ENCODE measurements around the gene ARID1B.
"Not testable (repeated sequence)": the region's sequence is repeated elsewhere in the genome, so short reads cannot be mapped to it uniquely, and the experiment has no call there.

ARID1B gene

GRCh38 chr6:156978948-156979347 is 201.8 kb downstream of the ARID1B start:
- Histone ChIP-seq H3K4me1 (ENCODE audit: control insufficient read depth in 1 of 2, insufficient read depth in 2 of 2, low read length in 2 of 2) (peaks cover 4 to 14% of the 10 kb centered on the region in 2 donors), H3K9ac (ENCODE audit: low read depth in 1 of 2, low read length in 2 of 2) (no peak overlapping the region)

GRCh38 chr6:156980515-156980914 is 203.3 kb downstream of the ARID1B start:
- Histone ChIP-seq H3K4me1 (ENCODE audit: control insufficient read depth in 1 of 2, insufficient read depth in 2 of 2, low read length in 2 of 2) (peaks cover 13 to 22% of the 10 kb centered on the region in 2 donors), H3K9ac (ENCODE audit: low read depth in 1 of 2, low read length in 2 of 2) (no peak overlapping the region), H3K4me3 (ENCODE audit: low read depth in 1 of 2, low read length in 2 of 2) (no peak overlapping the region), H3K9me3 (ENCODE audit: control insufficient read depth in 1 of 2, low read length in 2 of 2) (no peaks in the 10 kb centered on the region), H3K36me3 (ENCODE audit: control insufficient read depth in 1 of 2, insufficient read depth in 2 of 2, low read length in 2 of 2) (no peaks in the 10 kb centered on the region), H3K27ac (ENCODE audit: low read depth, low read length) (no peak overlapping the region), H3K27me3 (ENCODE audit: control insufficient read depth in 1 of 2, insufficient read depth in 2 of 2, low read length in 2 of 2) (no peaks in the 10 kb centered on the region)

More at GRCh38 chr6:156978948-156979347, 201.8 kb downstream of the ARID1B start:
- Histone ChIP-seq H3K4me3 (ENCODE audit: low read depth in 1 of 2, low read length in 2 of 2) (no peak overlapping the region), H3K27ac (ENCODE audit: low read depth, low read length) (no peak overlapping the region), H3K9me3 (ENCODE audit: control insufficient read depth in 1 of 2, low read length in 2 of 2) (no peaks in the 10 kb centered on the region), H3K27me3 (ENCODE audit: control insufficient read depth in 1 of 2, insufficient read depth in 2 of 2, low read length in 2 of 2) (no peaks in the 10 kb centered on the region), H3K36me3 (ENCODE audit: control insufficient read depth in 1 of 2, insufficient read depth in 2 of 2, low read length in 2 of 2) (no peaks in the 10 kb centered on the region)

- no peaks in the 10 kb centered on the region for H3K36me3 ChIP-seq (ENCODE audit: control insufficient read depth in 1 of 2, insufficient read depth in 2 of 2, low read length in 2 of 2)
- peaks cover 13 to 22% of the 10 kb centered on the region in 2 donors for H3K4me1 ChIP-seq (ENCODE audit: control insufficient read depth in 1 of 2, insufficient read depth in 2 of 2, low read length in 2 of 2)
- H3K27me3 ChIP-seq (ENCODE audit: control insufficient read depth in 1 of 2, insufficient read depth in 2 of 2, low read length in 2 of 2), result no peaks in the 10 kb centered on the region
- no peaks in the 10 kb centered on the region for H3K9me3 ChIP-seq (ENCODE audit: control insufficient read depth in 1 of 2, low read length in 2 of 2)
- no peak overlapping the region for H3K9ac ChIP-seq (ENCODE audit: low read depth in 1 of 2, low read length in 2 of 2)
- H3K27ac ChIP-seq (ENCODE audit: low read depth, low read length), result no peak overlapping the region
- no peak overlapping the region for H3K4me3 ChIP-seq (ENCODE audit: low read depth in 1 of 2, low read length in 2 of 2)
Observed at GRCh38 chr6:156980948-156981347, 203.8 kb downstream of the ARID1B start.

GRCh38 chr6:156982168-156982567 is 205.0 kb downstream of the ARID1B start:
- Histone ChIP-seq H3K27me3 (ENCODE audit: control insufficient read depth in 1 of 2, insufficient read depth in 2 of 2, low read length in 2 of 2) (no peaks in the 10 kb centered on the region), H3K27ac (ENCODE audit: low read depth, low read length) (no peak overlapping the region), H3K9ac (ENCODE audit: low read depth in 1 of 2, low read length in 2 of 2) (no peak overlapping the region), H3K36me3 (ENCODE audit: control insufficient read depth in 1 of 2, insufficient read depth in 2 of 2, low read length in 2 of 2) (no peaks in the 10 kb centered on the region), H3K9me3 (ENCODE audit: control insufficient read depth in 1 of 2, low read length in 2 of 2) (no peaks in the 10 kb centered on the region), H3K4me1 (ENCODE audit: control insufficient read depth in 1 of 2, insufficient read depth in 2 of 2, low read length in 2 of 2) (peaks cover 13 to 22% of the 10 kb centered on the region in 2 donors), H3K4me3 (ENCODE audit: low read depth in 1 of 2, low read length in 2 of 2) (no peak overlapping the region)

GRCh38 chr6:156982864-156983263 is 205.7 kb downstream of the ARID1B start:
- peaks cover 13 to 20% of the 10 kb centered on the region in 2 donors for H3K4me1 ChIP-seq (ENCODE audit: control insufficient read depth in 1 of 2, insufficient read depth in 2 of 2, low read length in 2 of 2)

GRCh38 chr6:156984178-156984738 is 207.1 kb downstream of the ARID1B start:
- Histone ChIP-seq H3K27me3 (ENCODE audit: control insufficient read depth in 1 of 2, insufficient read depth in 2 of 2, low read length in 2 of 2) (no peaks in the 10 kb centered on the region), H3K9me3 (ENCODE audit: control insufficient read depth in 1 of 2, low read length in 2 of 2) (no peaks in the 10 kb centered on the region), H3K9ac (ENCODE audit: low read depth in 1 of 2, low read length in 2 of 2) (no peak overlapping the region), H3K4me3 (ENCODE audit: low read depth in 1 of 2, low read length in 2 of 2) (no peak overlapping the region), H3K4me1 (ENCODE audit: control insufficient read depth in 1 of 2, insufficient read depth in 2 of 2, low read length in 2 of 2) (peaks cover 24 to 26% of the 10 kb centered on the region in 2 donors), H3K36me3 (ENCODE audit: control insufficient read depth in 1 of 2, insufficient read depth in 2 of 2, low read length in 2 of 2) (no peaks in the 10 kb centered on the region), H3K27ac (ENCODE audit: low read depth, low read length) (no peak overlapping the region)

More at GRCh38 chr6:156982864-156983263, 205.7 kb downstream of the ARID1B start:
- H3K9ac ChIP-seq (ENCODE audit: low read depth in 1 of 2, low read length in 2 of 2); H3K27ac ChIP-seq (ENCODE audit: low read depth, low read length); H3K9me3 ChIP-seq (ENCODE audit: control insufficient read depth in 1 of 2, low read length in 2 of 2); H3K27me3 ChIP-seq (ENCODE audit: control insufficient read depth in 1 of 2, insufficient read depth in 2 of 2, low read length in 2 of 2); H3K4me3 ChIP-seq (ENCODE audit: low read depth in 1 of 2, low read length in 2 of 2); H3K36me3 ChIP-seq (ENCODE audit: control insufficient read depth in 1 of 2, insufficient read depth in 2 of 2, low read length in 2 of 2): not testable (repeated sequence)

- no peak overlapping the region for H3K9ac ChIP-seq (ENCODE audit: low read depth in 1 of 2, low read length in 2 of 2)
- no peaks in the 10 kb centered on the region for H3K9me3 ChIP-seq (ENCODE audit: control insufficient read depth in 1 of 2, low read length in 2 of 2)
- no peaks in the 10 kb centered on the region for H3K36me3 ChIP-seq (ENCODE audit: control insufficient read depth in 1 of 2, insufficient read depth in 2 of 2, low read length in 2 of 2)
- H3K27ac ChIP-seq (ENCODE audit: low read depth, low read length), result no peak overlapping the region
- H3K4me3 ChIP-seq (ENCODE audit: low read depth in 1 of 2, low read length in 2 of 2), result no peak overlapping the region
- H3K27me3 ChIP-seq (ENCODE audit: control insufficient read depth in 1 of 2, insufficient read depth in 2 of 2, low read length in 2 of 2), result no peaks in the 10 kb centered on the region
- H3K4me1 ChIP-seq (ENCODE audit: control insufficient read depth in 1 of 2, insufficient read depth in 2 of 2, low read length in 2 of 2), result peaks cover 24 to 26% of the 10 kb centered on the region in 2 donors
Observed at GRCh38 chr6:156985309-156985708, 208.1 kb downstream of the ARID1B start.

GRCh38 chr6:156988276-156989158 is 211.3 kb downstream of the ARID1B start:
- Histone ChIP-seq H3K9me3 (ENCODE audit: control insufficient read depth in 1 of 2, low read length in 2 of 2) (no peaks in the 10 kb centered on the region), H3K9ac (ENCODE audit: low read depth in 1 of 2, low read length in 2 of 2) (no peak overlapping the region), H3K4me1 (ENCODE audit: control insufficient read depth in 1 of 2, insufficient read depth in 2 of 2, low read length in 2 of 2) (peaks cover 24 to 34% of the 10 kb centered on the region in 2 donors), H3K36me3 (ENCODE audit: control insufficient read depth in 1 of 2, insufficient read depth in 2 of 2, low read length in 2 of 2) (no peaks in the 10 kb centered on the region), H3K27ac (ENCODE audit: low read depth, low read length) (no peak overlapping the region), H3K4me3 (ENCODE audit: low read depth in 1 of 2, low read length in 2 of 2) (no peak overlapping the region), H3K27me3 (ENCODE audit: control insufficient read depth in 1 of 2, insufficient read depth in 2 of 2, low read length in 2 of 2) (no peaks in the 10 kb centered on the region)

- no peaks in the 10 kb centered on the region for H3K36me3 ChIP-seq (ENCODE audit: control insufficient read depth in 1 of 2, insufficient read depth in 2 of 2, low read length in 2 of 2)
- H3K4me3 ChIP-seq (ENCODE audit: low read depth in 1 of 2, low read length in 2 of 2), result no peak overlapping the region
- H3K4me1 ChIP-seq (ENCODE audit: control insufficient read depth in 1 of 2, insufficient read depth in 2 of 2, low read length in 2 of 2), result peaks cover 21 to 31% of the 10 kb centered on the region in 2 donors
- no peak overlapping the region for H3K27ac ChIP-seq (ENCODE audit: low read depth, low read length)
- no peaks in the 10 kb centered on the region for H3K27me3 ChIP-seq (ENCODE audit: control insufficient read depth in 1 of 2, insufficient read depth in 2 of 2, low read length in 2 of 2)
- no peak overlapping the region for H3K9ac ChIP-seq (ENCODE audit: low read depth in 1 of 2, low read length in 2 of 2)
- H3K9me3 ChIP-seq (ENCODE audit: control insufficient read depth in 1 of 2, low read length in 2 of 2), result no peaks in the 10 kb centered on the region
Observed at GRCh38 chr6:156989159-156989806, 212.1 kb downstream of the ARID1B start.
